GM10847 (cell line): Measurements from ENCODE around the gene CLHC1.

Experiments
- POLR2A ChIP-seq: IDR thresholded peaks from 2 replicates; pipeline ENCODE4 v1.6.1; 2011; ENCODE audit not compliant: insufficient read length; ENCODE audit errors: extremely low read depth

Gene CLHC1

DNA sequence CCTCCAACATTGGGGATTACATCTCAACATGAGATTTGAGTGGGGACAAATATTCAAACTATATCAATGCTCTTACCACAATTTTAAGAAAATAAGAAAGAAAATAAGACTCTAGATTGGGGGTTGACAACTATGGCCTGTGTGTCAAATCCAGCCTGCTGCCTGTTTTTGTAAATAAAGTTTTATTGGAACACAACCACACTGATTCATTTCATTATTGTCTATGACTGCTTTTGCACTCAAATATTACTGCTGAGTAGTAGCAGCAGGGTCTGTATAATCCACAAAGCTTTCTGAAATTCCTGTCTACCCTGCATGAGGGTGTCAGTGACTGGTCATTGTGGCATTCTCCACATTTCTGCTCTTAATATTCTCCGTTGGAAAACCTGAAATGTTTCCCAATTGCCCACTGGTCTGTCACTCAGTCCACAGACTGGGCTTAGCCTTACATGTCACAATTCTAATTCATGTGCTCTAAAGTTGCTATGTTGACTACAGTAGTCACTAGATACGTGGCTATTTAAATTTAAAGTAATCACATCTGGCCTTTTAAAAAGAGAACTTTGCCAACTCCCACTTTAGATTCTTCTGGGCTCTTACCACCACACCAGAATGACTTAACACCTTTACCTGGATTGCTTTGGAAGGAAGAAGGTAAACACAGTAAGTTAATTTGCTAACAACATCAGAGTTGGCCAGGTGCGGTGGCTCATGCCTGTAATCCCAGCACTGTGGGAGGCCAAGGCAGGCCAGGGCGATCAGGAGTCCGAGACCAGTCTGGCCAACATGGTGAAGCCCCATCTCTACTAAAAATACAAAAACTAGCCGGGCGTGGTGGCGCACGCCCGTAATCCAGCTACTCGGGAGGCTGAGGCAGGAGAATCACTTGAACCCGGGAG, 86.9 kb downstream of the CLHC1 start:
- no peak for TF ChIP-seq POLR2A

DNA sequence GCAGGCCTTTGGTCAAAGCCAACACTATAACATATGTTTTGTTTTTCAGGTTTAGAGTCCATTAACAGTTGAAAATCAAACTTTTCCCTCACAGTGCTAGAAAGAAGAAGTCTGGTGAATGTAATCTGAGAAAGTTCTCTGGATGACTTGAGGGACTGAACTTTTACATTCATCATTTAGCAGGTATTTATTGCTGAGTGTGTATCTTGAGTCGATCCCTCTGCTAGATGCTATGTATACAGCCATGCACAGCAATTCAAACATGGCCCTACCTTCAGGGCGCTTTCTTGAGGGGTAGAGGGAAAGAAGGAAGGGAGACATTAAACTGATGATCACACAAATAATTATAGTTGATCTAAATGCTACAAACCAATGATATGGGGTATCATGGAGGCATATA, 89.6 kb downstream of the CLHC1 start:
- no peak for TF ChIP-seq POLR2A

DNA sequence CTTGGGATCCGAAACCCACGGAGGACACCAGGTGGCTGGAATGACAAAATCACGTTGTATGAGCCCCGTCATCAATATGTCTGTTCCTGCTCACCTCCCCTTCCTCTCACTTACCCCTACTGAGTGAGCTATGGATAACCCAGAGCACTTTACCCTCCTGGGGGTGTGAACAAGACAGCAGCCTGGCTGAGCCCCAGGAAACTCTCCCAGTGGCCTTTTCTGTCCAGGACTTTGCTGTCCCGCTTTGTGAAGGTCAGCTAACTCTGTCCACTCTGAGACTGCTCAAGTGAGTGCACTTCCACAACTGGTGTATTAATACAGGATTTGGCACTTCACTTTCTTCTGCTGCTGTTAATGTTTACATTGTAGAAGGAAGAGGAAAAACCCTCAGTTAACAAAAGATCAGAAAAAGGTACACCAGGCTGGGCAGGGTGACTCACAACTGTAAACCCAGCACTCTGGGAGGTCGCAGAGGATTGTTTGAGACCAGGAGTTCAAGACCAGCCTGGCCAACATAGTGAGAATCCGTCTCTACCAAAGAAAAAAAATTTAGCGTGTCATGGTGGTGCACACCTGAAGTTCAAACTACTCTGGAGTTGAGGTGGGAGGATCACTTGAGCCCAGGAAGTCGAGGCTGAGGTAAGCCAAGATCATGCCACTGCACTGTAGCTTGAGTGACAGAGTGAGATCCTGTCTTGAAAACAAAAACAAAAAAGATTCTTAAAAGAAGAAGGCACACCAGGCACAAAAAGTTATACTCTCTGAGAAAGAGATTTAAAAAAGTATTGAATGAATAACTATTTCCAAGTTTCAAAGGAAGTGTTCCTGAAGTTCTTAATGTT, 90.3 kb downstream of the CLHC1 start:
- no peak for TF ChIP-seq POLR2A

DNA sequence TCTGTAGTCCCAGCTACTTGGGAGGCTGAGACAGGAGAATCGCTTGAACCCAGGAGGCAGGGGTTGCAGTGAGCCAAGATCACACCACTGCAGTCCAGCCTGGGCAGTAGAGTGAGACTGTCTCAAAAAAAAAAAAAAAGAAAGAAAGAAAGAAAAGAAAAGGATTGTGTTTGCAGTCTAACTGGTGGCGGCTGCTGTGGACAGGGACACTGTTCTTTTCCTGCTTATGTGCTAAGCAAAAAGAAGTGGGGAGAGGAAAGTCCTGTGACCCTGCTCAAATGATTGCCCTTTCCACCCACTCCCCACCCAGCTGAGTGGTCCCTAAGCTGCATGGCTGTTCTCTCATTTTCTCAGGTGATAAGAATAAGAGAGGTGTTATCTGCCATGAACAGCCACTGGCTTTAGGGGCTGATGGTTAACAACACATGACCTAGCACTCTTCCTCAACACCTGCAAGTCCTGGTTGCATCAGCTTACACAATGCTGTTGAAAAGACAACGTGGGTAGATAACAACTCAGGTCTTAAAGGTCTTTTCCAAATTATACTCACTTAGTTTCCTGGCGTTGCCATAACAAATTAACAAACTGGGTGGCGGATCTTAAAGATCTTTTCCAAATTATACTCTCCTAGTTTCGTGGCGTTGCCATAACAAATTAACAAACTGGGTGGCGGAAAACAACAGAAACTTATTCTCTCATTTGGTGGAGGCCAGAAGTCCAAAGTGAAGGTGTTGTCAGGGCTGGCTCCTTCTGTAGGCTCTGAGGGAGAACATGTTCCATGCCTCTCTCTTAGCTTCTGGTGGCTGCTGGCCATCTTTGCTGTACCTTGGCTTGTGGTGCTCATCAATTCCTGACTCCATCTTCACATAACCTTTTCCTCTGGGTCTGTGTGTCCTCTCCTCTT, 91.5 kb downstream of the CLHC1 start:
- TF ChIP-seq POLR2A, result no peak

DNA sequence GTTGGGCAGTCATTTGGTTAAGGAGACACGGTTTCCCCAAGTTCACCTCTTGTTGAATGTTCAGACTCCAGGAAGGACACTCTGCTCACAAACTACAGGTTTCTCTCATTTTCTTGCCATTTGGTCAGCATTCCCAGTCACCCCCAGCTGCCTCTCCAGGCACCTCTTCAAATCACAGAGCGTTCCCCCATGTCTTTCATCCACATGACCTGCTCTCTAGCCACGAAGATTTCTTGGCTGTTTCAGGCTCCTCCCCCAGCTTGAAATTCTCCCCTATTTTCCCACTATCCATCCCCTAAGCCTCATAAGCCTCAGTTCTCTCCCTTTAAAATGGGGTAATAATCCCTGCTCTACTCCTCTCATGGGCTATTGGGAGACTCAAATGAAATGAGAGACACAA, 92.8 kb downstream of the CLHC1 start:
- no peak for TF ChIP-seq POLR2A

DNA sequence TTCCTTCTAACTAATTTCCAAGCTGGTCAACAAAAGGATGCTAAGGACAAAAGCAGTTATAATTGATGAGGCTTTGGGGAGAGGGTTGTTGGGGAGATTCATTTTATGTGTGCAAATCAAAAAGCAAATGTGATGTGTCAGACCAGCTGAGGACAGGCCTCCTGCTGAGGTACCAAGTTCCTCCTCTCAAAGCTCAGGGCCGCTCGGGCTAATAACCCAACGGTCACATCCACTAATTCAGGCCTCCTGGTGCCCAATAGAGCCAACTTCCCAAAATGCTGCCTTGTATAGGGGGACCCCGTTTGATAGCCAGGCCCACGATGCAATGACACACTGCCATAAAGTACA, 93.2 kb downstream of the CLHC1 start:
- no peak for TF ChIP-seq POLR2A

DNA sequence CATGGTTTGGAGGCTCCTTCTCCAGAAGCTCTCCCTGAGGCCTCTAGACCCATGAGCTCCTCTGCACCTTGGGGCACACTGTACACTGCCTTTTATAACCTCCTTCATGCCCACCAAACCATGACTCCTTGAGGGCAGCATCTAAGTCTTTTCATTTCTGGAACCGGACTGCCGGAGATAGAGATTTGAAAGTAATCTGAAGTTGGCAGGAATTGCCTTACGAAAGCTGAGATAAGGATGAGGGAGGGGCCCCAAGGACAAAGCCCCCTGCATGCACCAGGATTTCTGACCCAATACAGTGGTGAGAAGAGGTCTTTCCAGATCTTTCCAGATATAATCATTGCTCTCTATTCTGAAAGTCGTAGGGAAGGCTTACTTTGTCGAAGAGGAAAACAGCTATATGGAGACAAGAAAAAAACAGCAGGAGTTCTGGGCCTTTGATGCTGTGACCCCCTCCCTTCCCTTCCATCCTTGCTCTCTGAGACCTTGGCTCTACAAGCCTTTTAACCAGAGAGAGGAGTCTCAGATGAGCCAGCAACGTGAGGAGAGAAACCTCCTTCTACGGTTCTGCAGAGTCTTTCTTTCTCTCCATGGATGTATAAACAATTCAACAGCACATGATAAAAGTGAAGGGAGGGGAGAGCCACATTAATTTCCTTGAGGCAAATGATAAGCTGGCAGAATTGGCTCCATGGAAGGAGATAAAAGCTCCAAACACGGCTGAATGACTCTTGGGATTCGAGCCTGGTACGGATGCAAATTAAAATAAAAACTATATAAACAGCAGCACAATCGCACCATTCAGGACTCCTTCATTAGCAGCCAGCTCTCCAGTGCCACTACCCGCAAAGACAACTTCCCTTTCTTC, 93.8 kb downstream of the CLHC1 start:
- no peak for TF ChIP-seq POLR2A

DNA sequence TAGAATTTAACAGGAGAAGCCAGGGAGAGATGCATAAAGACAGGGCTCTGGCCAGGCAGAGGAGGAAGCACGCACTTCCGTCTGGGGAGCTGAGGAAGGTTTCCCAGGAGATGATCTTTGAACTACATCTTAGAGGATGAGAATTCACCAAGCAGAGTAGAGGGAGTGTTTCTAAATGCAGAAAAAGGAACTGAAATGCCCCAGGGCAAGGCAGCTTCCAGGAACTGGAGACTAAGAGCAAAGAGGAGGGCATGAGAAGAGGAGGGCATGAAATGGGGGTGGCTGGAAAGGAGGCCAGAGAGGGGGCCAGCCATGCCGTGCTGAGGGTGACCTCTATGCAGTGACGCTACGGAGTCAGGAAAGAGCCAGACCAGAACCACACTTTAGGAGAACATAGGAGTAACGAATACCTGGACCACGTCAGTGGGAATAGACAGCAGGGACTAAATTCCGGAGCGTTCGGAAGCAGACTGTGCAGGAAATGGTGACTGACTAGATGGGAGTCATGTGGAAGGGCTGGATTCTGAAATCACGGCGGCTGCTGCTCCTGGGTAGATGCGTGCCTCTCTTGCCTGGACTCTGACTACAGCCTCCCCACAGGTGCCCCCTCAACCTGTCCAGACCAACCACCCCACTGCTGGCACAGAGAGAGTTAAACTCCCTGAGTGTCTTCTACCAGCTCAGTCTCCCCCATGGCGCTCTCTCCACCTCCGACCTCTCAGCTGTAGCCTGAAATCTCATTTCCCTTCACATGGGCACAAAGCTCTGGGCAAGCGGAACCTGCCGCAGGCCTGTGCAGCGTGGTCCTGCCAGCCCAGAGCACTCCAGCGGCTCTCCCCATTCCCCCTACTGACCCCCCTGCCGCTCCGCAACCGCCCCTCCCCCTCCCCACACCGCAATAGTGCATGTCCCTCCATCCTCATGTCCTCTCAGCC, 94.8 kb downstream of the CLHC1 start:
- no peak for TF ChIP-seq POLR2A

DNA sequence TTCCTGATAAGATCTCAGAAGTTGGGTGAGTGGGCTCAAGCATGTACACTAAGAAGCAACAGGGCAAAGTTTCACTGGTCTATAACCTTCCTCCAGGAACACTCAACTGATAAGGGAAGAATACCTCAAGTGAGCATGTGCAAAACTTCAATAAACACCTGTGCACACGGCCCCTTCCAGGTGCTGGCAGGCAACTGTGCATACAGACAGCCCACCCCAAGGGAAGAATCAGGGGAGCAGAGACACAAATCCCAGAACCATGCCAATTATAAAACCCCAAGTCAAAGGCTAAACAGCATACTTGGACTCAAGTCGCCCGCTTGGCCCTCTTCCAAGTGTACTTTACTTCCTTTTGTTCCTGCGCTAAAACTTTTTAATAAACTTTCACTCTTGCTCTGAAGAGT, 96.0 kb downstream of the CLHC1 start:
- no peak for TF ChIP-seq POLR2A

DNA sequence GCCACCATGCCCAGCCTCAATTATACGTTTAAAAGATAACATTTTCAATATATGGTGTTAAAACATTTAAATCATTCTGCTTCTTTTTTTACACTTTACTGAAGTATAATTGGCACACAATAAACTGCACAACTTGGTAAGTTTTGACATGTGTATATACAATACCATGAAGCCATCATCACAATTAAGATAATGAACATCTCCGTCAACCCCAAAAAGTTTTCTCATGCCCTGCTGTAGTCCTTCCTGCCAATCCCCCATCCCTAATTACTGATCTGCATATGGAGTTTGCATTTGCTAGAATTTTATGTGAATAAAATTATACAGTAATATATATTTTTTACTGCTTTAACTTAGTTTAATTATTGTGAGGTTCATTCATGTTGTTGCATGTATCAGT, 96.6 kb downstream of the CLHC1 start:
- no peak for TF ChIP-seq POLR2A

DNA sequence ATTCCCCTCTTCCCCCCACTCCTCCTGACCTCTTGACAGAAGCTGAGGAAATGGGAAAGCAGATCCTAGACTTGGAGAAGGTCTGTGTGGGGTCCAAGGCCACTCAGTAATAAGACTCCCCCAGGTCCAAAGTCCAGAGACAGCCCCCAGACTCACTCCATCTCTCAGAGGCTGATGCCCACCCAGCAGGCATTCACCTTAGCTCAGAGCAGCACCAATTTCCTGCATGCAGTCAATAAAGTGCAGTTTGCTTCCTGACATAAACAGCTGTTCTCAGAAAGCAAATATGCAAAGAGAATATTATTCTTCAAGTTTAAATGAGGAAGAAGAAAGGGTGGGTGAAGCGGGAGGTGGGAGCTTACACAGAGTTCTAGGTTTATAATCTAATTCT, 97.8 kb downstream of the CLHC1 start:
- no peak for TF ChIP-seq POLR2A

DNA sequence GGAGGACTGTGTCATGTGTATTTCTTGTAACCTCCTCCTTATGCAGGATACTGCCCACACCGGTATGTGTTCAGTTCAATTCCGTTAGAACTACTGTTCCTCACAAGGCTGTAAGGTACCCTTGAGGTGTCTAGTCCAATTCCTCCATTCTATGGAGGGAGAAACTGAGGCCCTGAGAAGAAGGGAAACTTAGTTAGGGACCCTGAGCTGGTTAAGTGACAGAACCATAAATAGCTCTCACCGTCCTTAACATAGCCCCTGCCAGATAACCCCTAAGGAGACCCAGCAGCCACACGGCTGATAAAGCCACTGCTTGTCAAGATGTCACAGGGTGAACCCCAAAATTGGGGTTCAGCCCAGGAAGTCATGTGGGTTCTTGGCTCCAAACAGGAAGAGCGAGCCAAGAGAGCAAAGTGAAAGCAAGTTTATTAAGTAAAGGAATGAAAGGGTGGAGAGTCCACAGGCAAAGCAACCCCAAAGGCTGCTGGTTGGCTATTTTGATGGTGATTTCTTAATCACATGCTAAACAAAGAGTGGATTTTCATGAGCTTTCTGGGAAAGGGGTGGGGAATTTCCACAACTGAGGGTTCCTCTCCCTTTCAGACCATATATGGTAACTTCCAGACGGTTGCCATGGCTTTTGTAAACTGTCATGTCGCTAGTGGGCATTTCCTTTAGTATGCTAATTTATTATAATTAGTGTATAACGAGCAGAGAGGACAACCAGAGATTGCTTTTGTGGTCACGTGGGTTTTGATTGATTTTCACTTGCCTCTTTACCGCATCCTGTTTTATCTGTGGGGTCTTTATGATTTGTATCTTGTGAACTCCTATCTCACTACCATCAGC, 98.4 kb downstream of the CLHC1 start:
- TF ChIP-seq POLR2A, result no peak
